ENCODE data around the gene ODAD3.
"Not testable (repeated sequence)": the region's sequence is repeated elsewhere in the genome, so short reads cannot be mapped to it uniquely, and the experiment has no call there.

ODAD3 gene

DNA sequence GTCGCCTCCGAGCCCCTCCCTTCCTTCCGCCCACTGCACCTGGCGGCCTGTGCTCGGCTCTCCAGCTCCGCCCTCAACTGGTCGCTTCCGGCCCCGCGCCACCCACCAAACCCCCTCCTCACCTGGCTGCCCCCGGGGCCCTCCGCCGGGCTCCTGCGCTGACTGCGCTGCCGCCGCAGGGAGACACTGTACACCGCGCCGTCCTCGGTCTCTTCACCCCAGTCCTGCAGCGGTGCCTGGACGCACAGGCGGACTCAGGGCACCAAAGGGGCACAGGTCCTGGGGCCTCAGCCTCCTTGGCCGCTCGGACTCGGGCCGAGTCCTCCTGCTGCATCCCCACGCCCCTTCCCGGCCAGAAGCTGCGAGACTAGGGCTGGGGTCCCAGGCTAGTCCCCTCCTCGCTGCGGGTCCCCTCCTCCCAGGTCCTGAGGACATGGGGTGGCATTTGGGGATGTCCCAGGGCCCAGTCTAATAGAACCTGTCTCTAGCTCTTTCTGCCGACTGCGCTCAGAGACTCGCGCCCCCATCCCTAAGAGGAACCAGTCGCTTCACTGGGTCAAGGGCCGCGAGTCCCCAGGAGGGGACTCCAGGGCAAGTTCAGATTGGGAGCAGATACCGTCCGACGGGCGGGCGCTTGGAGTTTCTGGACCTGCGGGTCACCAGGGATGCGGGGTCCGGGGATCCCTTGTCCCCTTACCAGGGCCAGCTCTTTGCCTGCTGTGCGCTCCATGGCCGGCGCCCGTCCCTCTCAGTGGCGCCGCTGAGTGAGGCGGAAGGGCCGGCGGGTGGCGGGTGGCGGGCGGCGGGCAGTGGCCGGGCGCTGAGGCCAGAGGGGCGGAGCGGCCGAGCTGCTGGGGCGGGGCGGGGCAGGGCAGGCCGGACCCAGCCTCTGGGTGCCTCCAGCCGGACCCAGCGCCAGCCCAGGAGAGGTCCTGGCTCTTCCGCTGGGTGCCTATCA lies 16.1 kb downstream of the ODAD3 start, which contains the start of gene RGL3:
RGL3 (minus strand) TSS at position 766 of the 958 bp plus-strand sequence; CDS start at position 730, 36 bp downstream.
- Mint-ChIP-seq H3K4me1 (ENCODE audit: low read depth in 2 of 2) (peaks cover 30 to 37% of the 10 kb centered on the region in 2 donors), H3K36me3 (ENCODE audit: insufficient read depth) (peaks cover 3% of the 10 kb centered on the region), H3K9me3 (no peaks in the 10 kb centered on the region), H3K4me3 (peak within 1 kb of the TSS; percentile 37 to 78), H3K27ac (no peak within 1 kb of the TSS), H3K27me3 (peaks cover 63 to 75% of the 10 kb centered on the region in 2 donors)
- DNase-seq: no peak
- ATAC-seq (replicated peaks): no peak

DNA sequence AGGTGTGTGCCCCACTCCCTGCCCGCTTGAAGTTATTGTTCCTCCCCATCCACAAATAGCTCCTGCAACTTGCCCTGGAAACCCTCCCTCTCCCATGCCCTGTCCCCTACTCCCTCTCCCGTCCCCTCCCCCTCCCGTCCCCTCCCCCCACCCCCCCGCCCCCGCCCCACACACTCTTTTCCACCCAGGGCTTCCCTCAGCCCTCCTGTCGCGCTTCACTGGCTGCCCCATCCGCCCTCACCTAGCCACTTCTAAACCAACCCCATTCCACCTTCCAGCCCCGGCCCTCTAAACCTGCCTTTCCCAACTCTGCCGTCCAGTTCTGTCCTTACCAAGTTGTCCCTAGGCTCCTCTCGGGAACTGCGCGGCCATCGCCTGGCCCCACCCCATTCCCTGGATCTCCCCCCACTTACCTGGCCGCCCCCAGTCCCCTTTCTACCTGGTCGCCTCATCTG lies 16.8 kb downstream of the ODAD3 start:
- peaks cover 23 to 32% of the 10 kb centered on the region in 2 donors for H3K4me1 Mint-ChIP-seq (ENCODE audit: low read depth in 2 of 2)
- no peak for ATAC-seq (replicated peaks)
- no peaks in the 10 kb centered on the region for H3K9me3 Mint-ChIP-seq
- peaks cover 56 to 68% of the 10 kb centered on the region in 2 donors for H3K27me3 Mint-ChIP-seq
- DNase-seq: no peak
- no peak overlapping the region for H3K27ac Mint-ChIP-seq
- peaks cover 3% of the 10 kb centered on the region for H3K36me3 Mint-ChIP-seq (ENCODE audit: insufficient read depth)
- peak overlapping the region in 1 of 2 donors; percentile 37 for H3K4me3 Mint-ChIP-seq

GRCh38 chr19:11416346-11417052 lies 18.4 kb downstream of the ODAD3 start:
- Mint-ChIP-seq H3K9me3 (no peaks in the 10 kb centered on the region), H3K27me3 (peaks cover 46 to 53% of the 10 kb centered on the region in 2 donors), H3K27ac (no peak overlapping the region), H3K4me1 (ENCODE audit: low read depth in 2 of 2) (peaks cover 12 to 18% of the 10 kb centered on the region in 2 donors), H3K4me3 (no peak overlapping the region), H3K36me3 (ENCODE audit: insufficient read depth) (peaks cover 3% of the 10 kb centered on the region)
- ATAC-seq (replicated peaks) (no peak), DNase-seq (no peak)

GRCh38 chr19:11414544-11414943 lies 20.4 kb downstream of the ODAD3 start:
- H3K9me3 Mint-ChIP-seq: no peaks in the 10 kb centered on the region
- H3K27me3 Mint-ChIP-seq: peaks cover 37 to 44% of the 10 kb centered on the region in 2 donors
- ATAC-seq (replicated peaks) (no peak), DNase-seq (no peak)
- H3K27ac Mint-ChIP-seq: no peak overlapping the region
- peaks cover 5% of the 10 kb centered on the region in 2 donors for H3K4me1 Mint-ChIP-seq (ENCODE audit: low read depth in 2 of 2)
- H3K36me3 Mint-ChIP-seq (ENCODE audit: insufficient read depth): no peaks in the 10 kb centered on the region
- H3K4me3 Mint-ChIP-seq: no peak overlapping the region

DNA sequence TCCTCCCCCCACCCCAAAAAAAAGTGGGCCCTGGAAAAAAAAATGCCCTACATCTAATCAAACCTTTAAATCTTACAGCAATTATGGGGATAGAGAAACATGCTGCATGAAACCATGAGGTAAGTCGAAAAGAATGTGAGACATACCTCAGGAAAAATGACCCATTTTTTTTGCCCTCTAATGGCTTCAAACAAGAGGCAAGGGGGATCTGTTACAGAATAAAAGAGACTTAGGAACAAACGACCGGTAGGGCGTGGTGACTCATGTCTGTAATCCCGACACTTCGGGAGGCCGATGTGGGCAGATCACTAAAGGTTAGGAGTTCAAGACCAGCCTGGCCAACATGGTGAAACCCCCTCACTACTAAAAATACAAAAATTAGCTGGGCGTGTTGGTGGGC lies 24.2 kb downstream of the ODAD3 start:
- no peak for ATAC-seq (replicated peaks)
- no peak for DNase-seq
- no peak overlapping the region for H3K27ac Mint-ChIP-seq
- H3K9me3 Mint-ChIP-seq: no peaks in the 10 kb centered on the region
- no peak overlapping the region for H3K4me3 Mint-ChIP-seq
- H3K4me1 Mint-ChIP-seq (ENCODE audit: low read depth in 2 of 2): no peaks in the 10 kb centered on the region
- no peaks in the 10 kb centered on the region for H3K36me3 Mint-ChIP-seq (ENCODE audit: insufficient read depth)
- peaks cover 6 to 32% of the 10 kb centered on the region in 2 donors for H3K27me3 Mint-ChIP-seq

- no peak overlapping the region for H3K27ac Mint-ChIP-seq
- no peak overlapping the region for H3K4me3 Mint-ChIP-seq
- DNase-seq: no peak
- peaks cover 6 to 32% of the 10 kb centered on the region in 2 donors for H3K27me3 Mint-ChIP-seq
- no peaks in the 10 kb centered on the region for H3K36me3 Mint-ChIP-seq (ENCODE audit: insufficient read depth)
- ATAC-seq (replicated peaks): no peak
- no peaks in the 10 kb centered on the region for H3K9me3 Mint-ChIP-seq
- no peaks in the 10 kb centered on the region for H3K4me1 Mint-ChIP-seq (ENCODE audit: low read depth in 2 of 2)
These were observed 26.3 kb downstream of the ODAD3 start for GRCh38 chr19:11408591-11408990.

DNA sequence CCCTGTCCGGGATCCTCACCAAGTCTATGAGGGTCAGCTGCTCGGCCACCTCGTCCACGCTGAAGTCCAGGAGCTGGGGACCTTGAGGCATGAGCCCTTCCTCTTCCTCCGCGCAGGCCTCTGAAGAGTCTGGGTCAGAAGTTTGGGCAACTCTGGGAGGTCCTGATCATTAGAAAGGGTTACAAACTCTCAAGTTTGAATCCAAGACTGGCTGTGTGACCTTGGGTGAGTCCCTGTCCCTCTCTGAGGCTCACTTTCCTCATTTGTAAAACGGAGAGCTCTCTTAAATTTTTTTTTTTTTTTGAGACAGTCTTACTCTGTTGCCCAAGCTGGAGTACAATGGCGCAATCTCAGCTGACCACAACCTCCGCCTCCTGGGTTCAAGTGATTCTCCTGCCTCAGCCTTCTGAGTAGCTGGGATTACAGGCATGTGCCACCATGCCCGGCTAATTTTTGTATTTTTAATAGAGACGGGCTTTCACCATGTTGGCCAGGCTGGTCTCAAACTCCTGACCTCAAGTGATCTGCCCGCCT lies 28.2 kb downstream of the ODAD3 start:
- H3K4me1 Mint-ChIP-seq (ENCODE audit: low read depth in 2 of 2); H3K4me3 Mint-ChIP-seq; H3K9me3 Mint-ChIP-seq; H3K36me3 Mint-ChIP-seq (ENCODE audit: insufficient read depth); ATAC-seq (replicated peaks); DNase-seq; H3K27ac Mint-ChIP-seq: not testable (repeated sequence)
- H3K27me3 Mint-ChIP-seq: peaks cover 6 to 32% of the 10 kb centered on the region in 2 donors

DNA sequence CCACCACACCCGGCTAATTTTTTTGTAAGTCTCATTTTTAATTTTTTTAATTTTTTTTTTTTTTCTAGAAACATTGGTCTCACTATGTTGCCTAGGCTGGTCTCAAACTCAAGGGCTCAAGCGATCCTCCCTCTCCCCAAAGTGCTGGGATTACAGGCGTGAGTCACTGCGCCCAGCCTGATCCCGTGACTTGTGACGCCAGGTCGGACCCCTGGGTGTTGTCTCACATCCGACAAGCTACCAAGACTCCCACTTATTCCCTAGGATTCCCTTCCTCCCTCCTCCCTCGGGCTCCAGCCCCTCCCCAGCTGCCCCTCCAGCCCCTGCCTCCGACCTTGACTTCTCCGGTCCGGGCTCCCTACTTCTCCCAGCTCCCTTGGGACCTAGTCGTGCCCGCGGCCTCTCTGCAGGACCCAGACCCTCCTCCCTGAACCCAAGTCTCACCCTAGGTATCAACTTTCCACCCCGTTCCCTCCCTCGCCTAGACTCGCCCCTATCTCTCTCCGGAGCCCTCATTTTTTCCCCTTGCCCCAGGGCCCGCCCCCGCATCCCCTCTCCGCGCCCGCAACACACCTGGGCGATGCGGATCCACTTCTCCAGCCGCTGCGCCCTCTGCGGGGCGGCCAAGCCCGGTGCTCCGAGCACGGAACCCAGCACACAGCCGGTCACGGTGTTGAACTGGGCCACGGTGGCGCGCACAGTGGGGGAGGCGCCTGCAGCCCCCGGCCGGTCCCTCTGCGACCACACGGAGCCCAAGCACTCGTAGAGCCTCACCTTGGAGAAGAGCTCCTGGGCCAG lies 28.9 kb downstream of the ODAD3 start:
- peak; percentile 50 for ATAC-seq (replicated peaks)
- DNase-seq: no peak
- H3K4me1 Mint-ChIP-seq (ENCODE audit: low read depth in 2 of 2): no peaks in the 10 kb centered on the region
- no peak overlapping the region for H3K27ac Mint-ChIP-seq
- H3K9me3 Mint-ChIP-seq: no peaks in the 10 kb centered on the region
- H3K36me3 Mint-ChIP-seq (ENCODE audit: insufficient read depth): no peaks in the 10 kb centered on the region
- no peak overlapping the region for H3K4me3 Mint-ChIP-seq
- peaks cover 6 to 26% of the 10 kb centered on the region in 2 donors for H3K27me3 Mint-ChIP-seq

- no peak for ATAC-seq (replicated peaks)
- Mint-ChIP-seq H3K4me1 (ENCODE audit: low read depth in 2 of 2) (no peaks in the 10 kb centered on the region), H3K36me3 (ENCODE audit: insufficient read depth) (no peaks in the 10 kb centered on the region), H3K4me3 (no peak overlapping the region), H3K9me3 (no peaks in the 10 kb centered on the region), H3K27me3 (peaks cover 6 to 31% of the 10 kb centered on the region in 2 donors), H3K27ac (no peak overlapping the region)
- no peak for DNase-seq
These were observed 30.2 kb downstream of the ODAD3 start for GRCh38 chr19:11404588-11405222.

DNA sequence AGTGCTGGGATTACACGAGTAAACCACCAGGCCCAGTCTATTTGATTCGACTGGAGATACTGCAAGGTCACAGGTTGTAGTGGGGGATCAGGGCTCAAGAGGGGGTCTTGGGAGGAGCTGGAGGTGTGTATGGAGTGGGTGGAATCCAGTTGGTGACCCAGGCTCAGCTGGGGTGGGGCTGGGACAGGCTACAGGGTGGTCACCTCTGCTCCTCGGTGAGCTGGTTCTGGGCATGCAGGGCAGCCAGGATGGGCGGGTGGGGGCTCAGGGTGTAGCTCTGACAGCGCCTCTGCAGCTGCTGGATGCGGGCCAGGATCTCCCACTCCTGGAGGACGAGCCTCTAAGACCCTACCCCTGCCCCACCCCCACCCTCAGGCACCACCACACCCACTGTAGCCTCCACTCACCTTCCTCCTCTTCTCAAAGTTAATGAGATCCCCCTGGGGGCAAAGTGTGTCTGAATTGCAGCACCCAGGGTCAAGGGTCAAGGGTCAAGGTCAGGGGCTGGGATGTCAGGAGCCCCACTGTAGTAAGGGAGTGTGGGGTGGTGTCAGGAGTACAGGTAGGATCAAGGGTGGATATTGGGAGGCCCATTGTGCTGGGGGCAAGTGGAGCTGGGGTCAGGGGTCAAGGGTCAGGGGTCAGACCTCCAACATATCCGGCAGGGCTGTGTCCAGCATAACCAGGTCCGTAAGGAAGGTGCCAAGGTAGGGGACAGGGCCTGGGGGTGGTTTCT lies 32.9 kb downstream of the ODAD3 start:
- no peaks in the 10 kb centered on the region for H3K9me3 Mint-ChIP-seq
- DNase-seq (no peak), ATAC-seq (replicated peaks) (no peak)
- H3K27me3 Mint-ChIP-seq: peaks cover 6 to 23% of the 10 kb centered on the region in 2 donors
- H3K36me3 Mint-ChIP-seq (ENCODE audit: insufficient read depth): no peaks in the 10 kb centered on the region
- no peak overlapping the region for H3K27ac Mint-ChIP-seq
- no peak overlapping the region for H3K4me3 Mint-ChIP-seq
- no peaks in the 10 kb centered on the region for H3K4me1 Mint-ChIP-seq (ENCODE audit: low read depth in 2 of 2)

DNA sequence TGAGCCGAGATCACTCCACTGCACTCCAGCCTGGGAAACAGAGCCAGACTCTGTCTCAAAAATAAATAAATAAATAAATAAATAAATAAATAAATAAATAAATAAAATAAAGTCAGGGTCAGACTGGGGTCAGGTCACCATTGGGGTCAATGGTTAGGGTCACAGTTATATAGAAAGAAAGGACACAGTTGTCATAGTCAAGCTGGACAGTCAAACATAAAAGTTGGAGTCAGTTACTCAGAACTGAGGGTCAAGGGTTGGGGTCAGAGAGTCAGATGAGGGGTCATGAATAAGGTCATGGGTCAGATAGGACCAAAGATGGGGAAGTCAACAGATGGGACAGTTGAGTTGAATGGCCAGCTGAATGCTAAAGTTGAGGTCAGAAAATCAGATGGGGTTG lies 34.1 kb downstream of the ODAD3 start:
- Mint-ChIP-seq H3K4me1 (ENCODE audit: low read depth in 2 of 2) (no peaks in the 10 kb centered on the region), H3K9me3 (no peaks in the 10 kb centered on the region), H3K36me3 (ENCODE audit: insufficient read depth) (no peaks in the 10 kb centered on the region), H3K4me3 (no peak overlapping the region), H3K27ac (no peak overlapping the region), H3K27me3 (peaks cover 6 to 11% of the 10 kb centered on the region in 2 donors)
- ATAC-seq (replicated peaks): no peak
- DNase-seq: no peak

DNA sequence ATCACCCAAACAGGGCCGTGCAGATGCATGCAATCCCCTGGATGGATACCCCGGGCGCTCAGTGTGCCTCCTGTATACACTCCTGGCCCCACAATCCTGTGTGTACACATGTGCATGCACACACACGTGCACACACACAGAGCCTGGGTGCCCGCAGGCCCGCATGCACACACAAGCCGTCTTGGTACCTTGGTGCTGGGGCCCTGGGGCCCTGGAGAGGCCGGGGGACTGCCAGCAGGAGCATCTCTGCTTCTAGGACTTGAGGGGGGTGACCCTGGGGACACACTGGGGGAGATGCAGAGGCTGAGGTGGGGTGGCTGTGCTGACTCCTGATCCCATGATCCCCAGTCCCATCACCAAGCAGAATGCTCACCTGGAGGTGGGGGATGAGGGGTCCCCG lies 35.3 kb downstream of the ODAD3 start:
- ATAC-seq (replicated peaks) (no peak), DNase-seq (no peak)
- no peaks in the 10 kb centered on the region for H3K36me3 Mint-ChIP-seq (ENCODE audit: insufficient read depth)
- peaks cover 0 to 3% of the 10 kb centered on the region in 2 donors for H3K4me1 Mint-ChIP-seq (ENCODE audit: low read depth in 2 of 2)
- no peak overlapping the region for H3K4me3 Mint-ChIP-seq
- H3K9me3 Mint-ChIP-seq: no peaks in the 10 kb centered on the region
- H3K27ac Mint-ChIP-seq: no peak overlapping the region
- H3K27me3 Mint-ChIP-seq: peaks cover 16 to 22% of the 10 kb centered on the region in 2 donors

Measured in effector memory CD8-positive, alpha-beta T cell (primary cell).